ENCODE results near the gene SNRNP27. TPM values are rescaled to one million over a fixed set of nuclear protein-coding genes. Genes with fewer than 3 reads are reported as not detected.
A peak's percentile ranks its signal among the peaks of the same experiment; 100 is the strongest.
"Not testable (repeated sequence)": the region's sequence is repeated elsewhere in the genome, so short reads cannot be mapped to it uniquely, and the experiment has no call there.

Gene SNRNP27
- total and polyA plus RNA-seq, 8 donors = 5.8 to 70.6 (median 52.1) TPM

DNA sequence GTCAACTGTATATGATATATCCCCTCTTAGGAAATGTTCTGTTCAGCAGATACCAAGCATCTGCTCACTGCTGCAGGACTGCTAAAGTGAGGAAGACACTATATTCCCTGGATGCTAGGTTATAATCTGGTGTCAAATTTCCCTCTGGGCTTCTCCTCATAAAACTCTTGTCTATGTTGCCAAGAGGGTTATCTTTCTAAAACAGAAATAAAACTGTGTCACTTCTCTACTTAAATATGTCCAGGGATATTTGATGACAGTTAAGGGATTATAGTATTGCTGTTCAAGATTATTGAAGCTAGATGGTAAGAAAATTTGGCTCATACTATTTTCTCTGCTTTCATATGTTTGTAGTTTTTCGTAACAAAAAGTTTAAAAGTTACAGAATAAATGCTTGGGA, 30.5 kb upstream of the SNRNP27 start:
- intact Hi-C loops (cut with DNase I; ENCODE audit: low total_unique reads) = no loop called here
- no peak for TF ChIP-seq POLR2A (IDR thresholded peaks at IDR 0.05)
- TF ChIP-seq EP300 (IDR thresholded peaks at IDR 0.05) = no peak
- TF ChIP-seq, protein P1, sequence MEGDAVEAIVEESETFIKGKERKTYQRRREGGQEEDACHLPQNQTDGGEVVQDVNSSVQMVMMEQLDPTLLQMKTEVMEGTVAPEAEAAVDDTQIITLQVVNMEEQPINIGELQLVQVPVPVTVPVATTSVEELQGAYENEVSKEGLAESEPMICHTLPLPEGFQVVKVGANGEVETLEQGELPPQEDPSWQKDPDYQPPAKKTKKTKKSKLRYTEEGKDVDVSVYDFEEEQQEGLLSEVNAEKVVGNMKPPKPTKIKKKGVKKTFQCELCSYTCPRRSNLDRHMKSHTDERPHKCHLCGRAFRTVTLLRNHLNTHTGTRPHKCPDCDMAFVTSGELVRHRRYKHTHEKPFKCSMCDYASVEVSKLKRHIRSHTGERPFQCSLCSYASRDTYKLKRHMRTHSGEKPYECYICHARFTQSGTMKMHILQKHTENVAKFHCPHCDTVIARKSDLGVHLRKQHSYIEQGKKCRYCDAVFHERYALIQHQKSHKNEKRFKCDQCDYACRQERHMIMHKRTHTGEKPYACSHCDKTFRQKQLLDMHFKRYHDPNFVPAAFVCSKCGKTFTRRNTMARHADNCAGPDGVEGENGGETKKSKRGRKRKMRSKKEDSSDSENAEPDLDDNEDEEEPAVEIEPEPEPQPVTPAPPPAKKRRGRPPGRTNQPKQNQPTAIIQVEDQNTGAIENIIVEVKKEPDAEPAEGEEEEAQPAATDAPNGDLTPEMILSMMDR (IDR thresholded peaks at IDR 0.05) = no peak
- no peak for TF ChIP-seq POLR2AphosphoS5 (IDR thresholded peaks at IDR 0.05)
- DNase-seq = no peak
- Histone ChIP-seq H3K4me1 (no peaks in the 10 kb centered on the region), H3K4me3 (no peak overlapping the region), H3K27me3 (no peaks in the 10 kb centered on the region), H3K27ac (no peak overlapping the region), H3K9me3 (no peaks in the 10 kb centered on the region), H3K36me3 (peaks cover 27 to 72% (median 64%) of the 10 kb centered on the region in 4 donors)
- WGBS, 5 donors = 91 to 100% (median 97%) methylated on average over 1 of the region's 1 CpG

DNA sequence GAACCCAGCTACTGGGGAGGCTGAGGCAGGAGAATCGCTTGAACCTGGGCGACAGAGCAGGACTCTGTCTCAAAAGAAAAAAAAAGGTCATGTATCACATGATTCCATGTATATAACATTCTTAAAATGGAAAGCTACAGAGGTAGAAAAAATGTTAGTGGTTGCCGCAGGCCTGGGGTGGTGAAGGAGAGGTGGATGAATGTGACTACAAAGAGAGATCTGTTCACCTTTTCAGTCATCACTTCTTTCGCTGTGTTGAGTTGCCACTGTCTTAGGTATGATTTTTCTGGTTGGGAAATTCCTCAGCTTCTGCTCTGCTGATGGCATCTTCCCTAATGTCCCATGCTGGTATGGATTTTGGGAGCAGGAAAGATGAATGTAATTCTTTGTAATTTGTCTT, 5.3 kb upstream of the SNRNP27 start:
- Histone ChIP-seq H3K36me3 (no peaks in the 10 kb centered on the region), H3K27me3 (no peaks in the 10 kb centered on the region), H3K27ac (no peak overlapping the region), H3K4me1 (peaks cover 0 to 5% (median 2%) of the 10 kb centered on the region in 4 donors), H3K9me3 (peaks cover 0 to 5% (median 0%) of the 10 kb centered on the region in 4 donors), H3K4me3 (no peak overlapping the region)
- 92 to 100% (median 96%) methylated on average over 4 of the region's 4 CpGs for WGBS, 5 donors
- intact Hi-C loops (cut with DNase I; ENCODE audit: low total_unique reads) = no loop called here
- no peak for DNase-seq
- TF ChIP-seq, protein P1 (IDR thresholded peaks at IDR 0.05) = no peak
- TF ChIP-seq POLR2AphosphoS5 (IDR thresholded peaks at IDR 0.05) = no peak
- TF ChIP-seq POLR2A (IDR thresholded peaks at IDR 0.05) = no peak
- no peak for TF ChIP-seq EP300 (IDR thresholded peaks at IDR 0.05)

DNA sequence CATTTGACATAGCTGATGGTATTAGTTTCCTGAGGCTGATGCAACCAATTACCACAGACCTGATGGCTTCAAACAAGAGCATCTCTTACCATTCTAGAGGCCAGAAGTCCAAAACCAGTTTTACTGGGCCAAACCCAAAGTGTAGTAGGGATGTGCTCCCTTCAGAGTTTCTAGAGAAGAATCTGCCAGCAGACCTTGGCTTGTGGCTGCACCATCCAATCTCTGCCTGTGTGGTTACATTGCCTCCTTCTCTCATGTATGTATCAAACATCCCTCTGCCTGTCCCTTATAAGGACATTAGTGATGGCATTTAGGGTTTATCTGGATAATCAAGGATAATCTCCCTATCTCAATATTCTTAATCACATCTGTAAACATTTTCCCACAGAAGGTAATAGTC, 4.5 kb upstream of the SNRNP27 start:
- DNase-seq = no peak
- Histone ChIP-seq H3K36me3 (no peaks in the 10 kb centered on the region), H3K27me3 (no peaks in the 10 kb centered on the region), H3K27ac (no peak overlapping the region), H3K4me1 (peaks cover 0 to 7% (median 2%) of the 10 kb centered on the region in 4 donors), H3K4me3 (no peak overlapping the region), H3K9me3 (peaks cover 0 to 5% (median 0%) of the 10 kb centered on the region in 4 donors)
- intact Hi-C loops (cut with DNase I; ENCODE audit: low total_unique reads) = no loop called here
- TF ChIP-seq POLR2A (IDR thresholded peaks at IDR 0.05) (no peak), POLR2AphosphoS5 (IDR thresholded peaks at IDR 0.05) (no peak), EP300 (IDR thresholded peaks at IDR 0.05) (no peak)
- TF ChIP-seq, protein P1 (IDR thresholded peaks at IDR 0.05) = no peak

DNA sequence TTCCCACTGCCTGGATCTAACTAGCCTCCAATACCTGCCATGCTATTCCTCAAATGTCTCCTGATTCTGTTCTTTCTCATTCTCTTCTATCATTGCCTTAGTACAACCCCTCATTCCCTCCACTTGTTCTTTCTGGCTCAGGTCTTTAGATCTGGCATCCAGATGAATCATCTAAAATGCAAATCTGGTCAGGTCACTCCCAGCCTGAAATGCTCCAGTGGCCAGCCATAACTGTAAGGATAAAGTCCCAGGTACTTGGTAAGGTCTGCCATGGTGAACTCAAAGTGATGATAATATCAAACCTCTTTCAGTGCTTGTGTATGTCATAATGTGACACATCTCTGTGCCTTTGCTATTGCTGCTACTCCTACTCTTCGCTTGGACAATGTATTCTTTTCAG, 2.9 kb upstream of the SNRNP27 start:
- intact Hi-C loops (cut with DNase I; ENCODE audit: low total_unique reads) = no loop called here
- peaks cover 0 to 5% (median 0%) of the 10 kb centered on the region in 4 donors for H3K9me3 ChIP-seq
- DNase-seq = no peak
- 43 to 90% (median 49%) methylated on average over 1 of the region's 1 CpG for whole genome bisulfite sequencing, 5 donors
- no peak overlapping the region for H3K4me3 ChIP-seq
- H3K27me3 ChIP-seq = no peaks in the 10 kb centered on the region
- TF ChIP-seq EP300 (IDR thresholded peaks at IDR 0.05) = no peak
- no peak for TF ChIP-seq POLR2A (IDR thresholded peaks at IDR 0.05)
- TF ChIP-seq POLR2AphosphoS5 (IDR thresholded peaks at IDR 0.05) = no peak
- TF ChIP-seq, protein P1 (IDR thresholded peaks at IDR 0.05) = no peak
- peaks cover 11 to 22% (median 16%) of the 10 kb centered on the region in 4 donors for H3K4me1 ChIP-seq
- no peak overlapping the region for H3K27ac ChIP-seq
- H3K36me3 ChIP-seq = peaks cover under 1 to 9% (median 6%) of the 10 kb centered on the region in 4 donors

DNA sequence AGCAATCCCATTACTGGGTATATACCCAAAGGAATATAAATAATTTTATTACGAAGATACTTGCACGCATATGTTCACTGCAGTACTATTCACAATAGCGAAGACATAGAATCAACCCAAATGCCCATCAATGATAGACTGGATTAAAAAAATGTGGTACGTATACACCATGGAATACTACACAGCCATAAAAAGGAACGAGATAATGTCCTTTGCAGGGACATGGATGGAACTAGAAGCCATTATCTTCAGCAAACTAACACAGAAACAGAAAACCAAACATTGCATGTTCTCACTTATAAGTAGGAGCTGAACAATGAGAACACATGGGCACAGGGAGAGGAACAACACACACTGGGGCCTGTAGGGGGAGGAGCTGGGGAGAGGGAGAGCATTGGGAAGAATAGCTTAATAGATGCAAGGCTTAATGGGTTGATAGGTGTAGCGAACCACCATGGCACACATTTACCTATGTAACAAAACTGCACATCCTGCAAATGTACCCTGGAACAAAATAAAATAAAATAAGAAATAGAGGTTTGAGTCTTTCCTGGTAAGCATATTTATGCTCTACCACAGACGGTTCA, 825 bp upstream of the SNRNP27 start:
- not testable (repeated sequence) for H3K27ac ChIP-seq
- H3K4me3 ChIP-seq = peak overlapping the region in 2 of 4 donors; percentile 78 to 87

DNA sequence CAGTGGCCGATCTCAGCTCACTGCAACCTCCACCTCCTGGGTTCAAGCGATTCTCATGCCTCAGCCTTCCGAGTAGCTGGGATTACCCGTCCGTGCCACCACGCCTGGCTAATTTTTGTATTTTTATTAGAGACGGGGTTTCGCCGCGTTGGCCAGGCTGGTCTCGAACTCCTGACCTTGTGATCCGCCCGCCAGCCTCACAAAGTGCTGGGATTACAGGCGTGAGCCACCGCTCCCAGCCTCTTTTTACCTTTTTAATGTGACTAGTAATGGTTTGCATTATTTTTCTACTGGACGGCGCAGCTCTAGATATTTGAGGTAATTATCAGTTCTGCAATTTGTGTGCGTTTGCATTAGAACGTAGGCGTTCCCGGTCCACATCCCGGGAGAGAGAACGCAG, 981 bp downstream of the SNRNP27 start:
- intact Hi-C loops (cut with DNase I; ENCODE audit: low total_unique reads); H3K9me3 ChIP-seq; H3K27me3 ChIP-seq: not testable (repeated sequence)
- peak in 1 of 2 donors; percentile 11 for DNase-seq
- Histone ChIP-seq H3K4me1 (peaks cover 11 to 48% (median 18%) of the 10 kb centered on the region in 4 donors), H3K36me3 (peaks cover 28 to 48% (median 44%) of the 10 kb centered on the region in 4 donors), H3K27ac (peak overlapping the region in 4 of 5 donors; percentile 84 to 89 (median 88)), H3K4me3 (peak overlapping the region; percentile 67 to 87 (median 82))
- 14 to 37% (median 24%) methylated on average over 23 of the region's 23 CpGs for WGBS, 5 donors

More for the DNA sequence above, 825 bp upstream of the SNRNP27 start:
- H3K9me3 ChIP-seq; H3K27me3 ChIP-seq; DNase-seq; intact Hi-C loops (cut with DNase I; ENCODE audit: low total_unique reads): not testable (repeated sequence)
- WGBS, 5 donors = 90 to 96% (median 93%) methylated on average over 7 of the region's 7 CpGs
- Histone ChIP-seq H3K36me3 (peaks cover 19 to 30% (median 26%) of the 10 kb centered on the region in 4 donors), H3K4me1 (peaks cover 11 to 36% (median 18%) of the 10 kb centered on the region in 4 donors)

Measured in stomach (tissue), 9 donors.